ENCODE results near the gene NSMCE4A.
"Not testable (repeated sequence)": the region's sequence is repeated elsewhere in the genome, so short reads cannot be mapped to it uniquely, and the experiment has no call there.

NSMCE4A gene

DNA sequence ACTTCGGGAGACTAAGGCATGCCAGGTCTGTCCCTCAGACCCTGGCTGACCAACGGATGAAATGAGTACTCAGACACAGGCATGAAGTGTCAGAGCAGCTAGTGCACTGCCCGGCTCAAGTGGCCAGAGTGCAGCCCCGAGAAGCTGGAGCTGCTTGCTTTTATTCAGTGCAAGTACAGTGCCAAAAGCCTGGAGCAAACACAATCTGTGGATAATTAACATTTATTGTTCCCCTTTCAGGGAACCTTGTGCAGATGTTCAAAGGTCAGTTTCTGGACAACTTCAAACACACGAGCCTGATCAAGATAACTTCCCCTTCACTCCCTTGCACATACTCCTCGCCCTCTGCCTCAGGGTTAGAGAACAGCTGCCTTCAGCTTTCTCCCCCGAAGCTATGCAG, 39.3 kb downstream of the NSMCE4A start:
- DNase-seq: no peak

DNA sequence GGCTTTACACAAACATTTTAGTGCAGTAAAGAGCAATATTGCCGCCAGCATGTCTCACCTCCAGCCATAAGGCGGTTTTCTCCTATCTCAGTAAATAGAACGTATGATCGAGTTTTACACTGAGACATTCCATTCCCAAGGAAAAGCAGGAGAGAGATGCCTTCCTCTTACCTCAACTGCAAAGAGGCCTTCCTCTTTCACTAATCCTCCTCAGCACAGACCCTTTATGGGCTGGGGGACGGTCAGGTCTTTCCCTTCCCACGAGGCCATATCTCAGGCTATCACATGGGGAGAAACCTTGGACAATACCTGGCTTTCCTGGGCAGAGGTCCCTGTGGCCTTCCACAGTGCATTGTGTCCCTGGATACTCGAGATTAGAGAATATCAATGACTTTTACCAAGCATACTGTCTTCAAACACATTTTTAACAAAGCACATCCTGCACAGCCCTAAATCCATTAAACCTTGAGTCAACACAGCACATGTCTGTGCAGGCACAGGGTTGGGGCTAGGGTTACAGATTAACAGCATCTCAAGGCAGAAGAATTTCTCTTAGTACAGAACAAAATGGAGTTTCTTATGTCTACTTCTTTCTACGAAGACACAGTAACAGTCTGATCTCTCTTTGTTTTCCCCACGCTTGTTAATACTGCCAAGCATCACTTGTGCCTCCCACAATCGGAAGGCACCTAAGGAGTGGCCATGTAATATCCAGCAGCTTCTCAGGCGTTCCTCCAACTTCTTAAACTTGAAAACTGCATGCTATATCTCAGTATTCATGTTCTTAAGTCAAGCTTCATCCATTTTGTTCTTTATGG, 44.5 kb downstream of the NSMCE4A start:
- not testable (repeated sequence) for DNase-seq

DNA sequence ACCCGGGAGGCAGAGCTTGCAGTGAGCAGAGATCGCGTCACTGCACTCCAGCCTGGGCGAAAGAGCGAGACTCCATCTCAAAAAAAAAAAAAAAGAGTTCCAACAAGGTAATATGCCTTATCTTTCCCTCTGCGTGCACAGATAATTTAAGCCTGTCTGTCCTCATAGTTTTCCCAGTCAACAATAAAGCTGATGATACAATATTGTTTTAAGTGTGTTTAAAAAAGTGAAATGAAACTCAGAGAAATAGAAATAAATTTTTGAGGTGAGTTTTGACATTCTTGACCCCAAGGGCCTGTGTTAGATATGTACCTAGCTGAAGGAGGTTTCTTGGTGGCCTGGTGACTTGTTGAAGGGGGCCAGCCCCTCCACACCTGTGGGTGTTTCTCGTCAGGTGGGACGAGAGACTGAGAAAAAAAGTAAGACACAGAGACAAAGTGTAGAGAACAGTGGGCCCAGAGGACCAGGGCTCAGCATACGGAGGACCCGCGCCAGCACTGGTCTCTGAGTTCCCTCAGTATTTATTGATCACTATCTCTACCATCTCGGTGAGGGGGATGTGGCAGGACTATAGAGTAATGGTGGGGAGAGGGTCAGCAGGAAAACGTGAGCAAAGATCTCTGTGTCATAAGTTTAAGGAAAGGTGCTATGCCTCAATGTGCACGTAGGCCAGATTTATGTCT, 45.3 kb downstream of the NSMCE4A start:
- DNase-seq: not testable (repeated sequence)

DNA sequence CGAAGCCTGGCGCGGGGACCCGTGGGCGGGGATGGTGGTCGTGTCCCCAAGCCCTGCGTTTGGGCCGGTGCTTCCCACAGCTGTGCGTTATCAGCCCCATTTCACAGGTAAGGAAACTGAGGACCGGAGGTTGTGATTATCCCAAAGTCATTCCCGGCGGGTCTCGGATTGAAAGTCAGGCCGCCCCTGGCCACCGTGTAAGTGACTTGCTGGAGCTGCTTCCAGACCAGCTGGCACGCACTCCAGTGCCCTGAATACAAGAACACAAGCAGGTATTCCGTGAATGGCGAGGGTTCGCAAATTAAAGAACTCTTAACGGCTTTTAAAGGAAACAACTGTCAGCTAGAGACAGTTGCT, 46.5 kb downstream of the NSMCE4A start:
- DNase-seq: peak; percentile 25

DNA sequence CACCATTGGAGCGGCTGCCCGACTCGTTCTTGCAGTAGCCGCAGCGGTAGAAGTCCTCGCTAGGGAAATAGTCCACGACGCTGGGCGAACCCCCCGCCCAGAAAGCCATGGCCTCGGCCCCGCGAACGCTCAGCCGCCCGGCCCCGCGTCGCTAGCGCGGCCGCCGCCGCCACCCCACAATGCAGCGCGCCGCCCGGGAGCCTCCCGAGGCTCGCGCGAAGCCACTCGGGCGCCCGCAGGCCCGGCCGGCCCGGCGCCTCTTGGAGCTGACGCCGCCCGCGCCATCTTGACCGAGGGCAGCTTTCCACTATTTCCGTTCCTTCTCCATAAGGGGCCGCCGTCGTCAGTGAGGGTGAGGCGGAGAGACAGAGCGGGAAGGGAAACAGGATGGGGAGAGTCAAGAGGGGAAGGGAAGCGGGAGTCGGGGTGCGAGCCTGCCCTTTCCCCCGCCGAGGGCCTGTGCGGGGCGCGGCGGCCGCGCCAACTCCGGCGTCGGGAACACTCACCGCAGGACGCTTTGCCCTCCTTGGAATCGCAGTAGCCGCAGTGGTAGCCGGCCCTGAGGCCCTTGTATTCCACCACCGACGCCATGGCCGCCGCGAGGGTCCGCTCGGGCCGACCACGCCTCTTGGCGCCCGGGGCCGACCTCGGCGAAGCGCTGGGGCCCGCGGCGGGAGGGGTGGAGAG, 47.0 kb downstream of the NSMCE4A start, which contains the start of gene ATE1:
TSS of gene ATE1 (minus strand) at position 191 of the 687 bp plus-strand sequence. CDS start at position 109, 82 bp downstream.
- DNase-seq: peak; percentile 88

DNA sequence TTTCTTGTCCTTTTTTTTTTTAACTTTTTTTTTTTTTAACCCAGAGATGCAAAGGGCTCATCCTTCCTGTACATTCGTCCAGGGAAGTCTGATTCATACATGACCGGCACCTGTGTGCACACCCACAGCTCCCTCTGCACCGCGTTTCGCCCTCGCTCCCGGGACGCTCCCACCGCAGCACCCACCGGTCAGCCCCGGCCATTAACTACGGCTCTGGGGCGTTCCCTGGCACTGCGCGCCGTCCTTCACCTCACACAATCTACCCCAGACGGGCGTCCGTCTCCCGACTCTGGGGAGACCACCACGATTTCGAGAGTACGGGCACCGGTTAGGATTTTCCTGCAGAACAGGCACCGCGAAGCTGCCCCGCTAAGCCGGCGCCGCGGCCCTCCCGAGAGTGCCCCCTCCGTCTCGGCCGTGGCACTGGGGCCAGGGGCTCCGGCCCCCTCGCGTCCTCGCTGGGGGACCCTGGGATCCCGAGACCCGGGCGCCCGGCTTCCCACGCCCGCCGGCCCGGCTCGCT, 47.6 kb downstream of the NSMCE4A start:
- DNase-seq: peak; percentile 25

DNA sequence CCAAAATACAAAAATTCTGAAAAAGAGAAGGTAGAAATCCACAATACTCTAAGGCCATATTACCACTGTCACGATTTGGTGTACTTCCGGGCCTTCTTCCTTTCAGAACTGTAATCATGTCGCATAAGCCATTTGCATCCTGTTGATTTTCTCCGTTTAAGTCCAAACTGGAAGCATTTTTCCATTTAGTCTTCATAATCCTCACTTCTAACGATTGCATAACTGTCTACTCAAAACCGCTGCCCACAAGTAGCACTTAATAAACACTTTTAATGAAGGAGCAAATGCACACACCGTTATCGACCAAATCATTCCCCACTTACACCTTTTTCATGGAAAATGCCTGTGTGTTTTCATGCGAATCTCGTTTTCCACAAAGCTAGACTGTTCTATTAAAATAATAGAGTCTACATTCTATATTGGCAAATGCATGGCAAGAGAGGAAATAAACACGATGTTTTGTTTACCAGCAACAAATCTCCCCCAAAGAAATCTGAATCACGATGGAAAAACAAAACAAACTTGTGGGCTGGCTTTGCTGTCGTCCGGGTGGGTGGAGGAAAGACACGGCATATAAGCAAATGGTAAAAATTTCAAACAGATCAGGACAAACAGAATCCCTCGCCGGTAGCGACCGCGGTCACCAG, 48.2 kb downstream of the NSMCE4A start:
- no peak for DNase-seq

DNA sequence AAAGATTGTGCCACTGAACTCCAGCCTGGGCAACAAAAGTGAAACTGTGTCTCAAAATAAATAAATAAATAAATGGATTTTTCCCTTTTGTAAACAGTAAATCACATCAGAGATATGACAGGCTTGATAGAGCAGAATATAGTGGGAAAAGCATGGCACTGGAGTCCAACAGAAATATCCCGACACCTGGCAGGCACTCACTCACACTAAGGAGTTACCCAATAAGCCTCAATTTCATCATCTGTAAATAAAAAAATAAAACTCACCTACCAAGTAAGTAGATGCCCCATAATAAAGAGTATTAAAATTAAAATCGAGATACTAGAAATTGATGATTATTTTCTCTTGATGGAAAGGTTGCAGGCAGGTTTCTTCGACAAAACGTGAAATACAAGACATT, 48.9 kb downstream of the NSMCE4A start:
- DNase-seq: no peak

DNA sequence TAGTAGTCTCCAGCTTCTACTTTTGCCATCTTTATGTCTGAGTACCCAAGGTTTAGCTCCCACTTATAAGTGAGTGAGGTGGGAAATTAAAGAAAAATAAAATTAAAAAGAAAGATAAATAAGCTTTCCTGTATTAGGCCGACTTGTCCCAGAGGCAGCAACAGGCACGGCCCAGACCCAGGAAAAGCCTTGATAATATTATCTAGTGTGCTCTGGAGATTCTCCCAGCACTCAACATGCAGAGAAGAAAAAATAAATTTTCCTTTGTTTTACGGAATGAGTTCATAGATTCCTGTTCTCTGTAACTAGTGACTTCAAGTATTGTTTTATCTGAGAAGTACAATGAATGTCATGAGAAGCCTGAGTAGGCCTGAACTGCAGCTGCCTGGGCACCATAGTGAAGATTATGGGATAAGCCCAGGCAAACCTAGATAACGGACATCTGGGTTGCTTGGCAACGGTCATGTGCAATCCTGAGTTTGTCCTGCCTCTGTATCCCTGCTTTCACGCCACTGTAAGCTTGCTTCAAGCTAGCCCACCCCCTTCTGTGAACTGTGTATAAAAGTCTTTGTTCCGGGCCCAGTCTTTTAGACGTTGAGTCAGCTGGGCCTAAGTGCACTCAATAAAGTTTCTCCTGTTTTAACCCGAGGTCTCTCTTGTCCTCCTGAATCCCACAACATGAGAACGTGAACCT, 53.6 kb downstream of the NSMCE4A start:
- no peak for DNase-seq

DNA sequence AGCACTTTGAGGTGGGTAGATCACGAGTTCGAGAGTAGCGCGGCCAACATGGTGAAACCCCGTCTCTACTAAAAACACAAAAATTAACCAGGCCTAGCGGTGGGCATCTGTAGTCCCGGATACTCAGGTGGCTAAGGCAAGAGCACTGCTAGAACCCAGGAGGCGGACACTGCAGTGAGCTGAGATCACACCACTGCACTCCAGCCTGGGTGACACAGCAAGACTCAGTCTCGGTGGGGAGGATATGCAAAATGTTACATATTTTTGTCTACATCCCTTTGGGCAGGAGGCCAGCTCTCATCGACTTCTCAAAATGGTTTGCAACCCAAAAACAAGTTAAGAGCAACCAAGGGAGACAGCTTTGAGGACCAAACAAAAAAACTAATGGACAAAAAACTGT, 55.4 kb downstream of the NSMCE4A start:
- DNase-seq: no peak

DNA sequence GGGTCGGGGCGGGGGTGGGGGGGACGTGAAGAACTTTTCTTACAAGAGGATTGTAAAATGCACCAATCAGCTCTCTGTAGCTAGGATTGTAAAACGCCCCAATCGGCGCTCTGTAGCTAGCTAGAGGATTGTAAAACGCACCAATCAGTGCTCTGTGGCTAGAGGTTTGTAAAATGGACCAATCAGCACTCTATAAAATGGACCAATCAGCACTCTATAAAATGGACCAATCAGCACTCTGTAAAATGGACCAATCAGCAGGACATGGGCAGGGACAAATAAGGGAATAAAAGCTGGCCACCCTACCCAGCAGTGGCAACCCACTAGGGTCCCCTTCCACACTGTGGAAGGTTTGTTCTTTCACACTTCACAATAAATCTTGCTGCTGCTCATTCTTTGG, 56.2 kb downstream of the NSMCE4A start:
- not testable (repeated sequence) for DNase-seq

DNA sequence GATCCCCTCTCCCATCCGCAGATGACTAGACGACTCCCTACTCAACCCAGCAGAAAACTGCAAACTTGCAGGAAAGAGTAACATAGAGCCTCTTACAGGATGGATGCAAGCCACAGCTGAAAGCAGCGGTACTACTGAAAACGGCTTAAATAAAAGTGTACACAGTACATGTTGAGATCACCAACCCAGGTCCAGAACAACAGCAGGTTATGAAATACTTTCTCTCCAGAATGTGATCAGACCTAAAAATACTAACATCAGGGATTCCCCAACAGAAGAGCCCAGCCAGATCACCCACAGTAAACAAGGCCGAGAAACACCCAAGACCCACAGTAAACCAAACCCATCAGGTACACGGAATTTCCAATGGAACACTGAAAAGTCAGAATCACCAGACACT, 60.4 kb downstream of the NSMCE4A start:
- DNase-seq: no peak

DNA sequence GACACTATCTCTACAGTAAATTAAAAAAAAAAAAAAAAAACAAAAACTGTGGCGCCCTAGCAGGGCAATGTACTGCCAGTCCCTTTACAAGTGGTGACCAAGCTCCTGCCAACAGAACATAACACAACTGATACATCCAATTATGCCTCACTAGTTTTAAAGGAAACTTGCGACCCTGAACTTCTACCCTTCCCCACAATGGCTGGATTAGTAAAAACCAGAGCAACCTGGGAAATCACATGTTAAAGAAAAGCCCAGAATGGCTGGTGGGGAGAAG, 63.7 kb downstream of the NSMCE4A start:
- DNase-seq: no peak

DNA sequence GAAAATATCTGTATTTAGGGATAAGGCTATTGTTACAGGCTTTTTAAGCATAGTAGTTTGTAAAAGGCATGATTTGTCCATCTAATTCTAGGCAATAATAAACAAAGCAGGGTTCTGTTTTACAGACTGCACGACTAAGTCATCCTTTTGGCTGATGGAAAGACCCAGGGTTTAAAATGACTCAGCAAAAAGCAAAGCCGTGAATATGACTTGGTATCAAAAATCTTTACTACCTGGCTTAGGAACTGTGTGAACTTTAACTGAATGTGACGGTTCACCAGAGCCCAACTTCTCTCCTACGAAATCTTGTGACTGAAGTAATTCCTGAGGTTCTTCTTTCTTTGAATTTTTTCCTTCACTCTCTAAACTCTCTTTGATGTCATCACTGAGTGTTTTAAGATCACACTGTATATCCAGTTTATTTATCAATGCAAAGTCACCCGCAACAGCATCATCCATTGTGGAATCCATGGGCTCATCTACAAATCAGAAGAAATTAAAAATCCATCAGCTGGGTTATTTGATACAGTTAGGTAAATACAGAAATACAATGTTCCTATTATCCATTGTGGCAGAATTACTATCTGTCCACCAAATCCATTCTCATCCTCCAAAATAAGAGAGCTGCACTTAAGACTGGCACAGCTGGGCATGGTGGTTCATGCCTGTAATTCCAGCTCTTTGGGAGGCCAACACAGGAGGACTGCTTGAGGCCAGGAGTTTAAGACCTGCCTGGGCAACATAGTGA, 64.2 kb downstream of the NSMCE4A start:
- no peak for DNase-seq
